Ovary (tissue), 9 donors: ENCODE results near the gene MID1. TPM values are rescaled to one million over a fixed set of nuclear protein-coding genes. Genes with fewer than 3 reads are reported as not detected.

Experiments used
- DNase-seq, 5 donors: peaks; one replicate each; pipeline ENCODE4 v3.0.0-alpha.2; 2019 to 2020
- H3K27ac ChIP-seq, 2 donors: fragments of 200-600 bp; one replicate each; pipeline versions ENCODE4 v1.5.1 to v1.8.0; 2019 to 2022
- H3K27me3 ChIP-seq: fragments of 200-600 bp; one replicate; pipeline ENCODE4 v1.8.0; 2022
- H3K36me3 ChIP-seq: fragments of 200-600 bp; sonication (generic); one replicate; pipeline ENCODE4 v1.5.1; 2019
- H3K4me1 ChIP-seq: one replicate; pipeline ENCODE4 v1.8.1; 2013; ENCODE audit warnings: mild to moderate bottlenecking, moderate library complexity; ENCODE audit not compliant: insufficient read depth
- H3K4me3 ChIP-seq: fragments of 200-600 bp; sonication (generic); one replicate; pipeline ENCODE4 v1.5.1; 2017
- H3K9me3 ChIP-seq, 2 donors: fragments of 200-600 bp in 1 of 2; sonication (generic) in 1 of 2; one replicate each; pipeline versions ENCODE4 v1.5.1 to v1.8.1; 2013 to 2019; ENCODE audit warnings: mild to moderate bottlenecking in 1 of 2, moderate library complexity in 1 of 2
- CTCF ChIP-seq, 3 donors: fragments of 450-650 bp in 2 of 3; fragments of 200-600 bp in 1 of 3; IDR thresholded peaks; one replicate each; pipeline versions ENCODE4 v1.5.1 to v1.8.0; 2016 to 2022; ENCODE audit warnings: antibody characterized with exemption in 3 of 3, mild to moderate bottlenecking in 1 of 3
- EP300 ChIP-seq: sonication (generic); formaldehyde crosslinking; IDR thresholded peaks from one replicate; pipeline ENCODE4 v1.6.1; 2017; ENCODE audit warnings: antibody characterized with exemption
- POLR2A ChIP-seq: fragments of 450-650 bp; IDR thresholded peaks from one replicate; pipeline ENCODE4 v1.6.1; 2017; ENCODE audit warnings: antibody characterized with exemption, mild to moderate bottlenecking, moderate library complexity
- WGBS, 3 donors: extraction: QIAGEN DNeasy Blood & Tissue Kit in 1 of 3; methylation state at CpG; one replicate each; pipeline versions ENCODE4 v1.1.5 to v1.1.7; 2013 to 2017; 5-methylcytosine and 5-hydroxymethylcytosine counted together
- intact Hi-C, 4 donors: fragments of 100-400 bp; cut with DNase I; formaldehyde crosslinking; loops; one replicate each; pipeline versions ENCODE4 v1.11.0 to v1.15.1; 2022 to 2023
- polyA plus RNA-seq, 2 donors: library from polyadenylated mRNA; stranded (reverse); fragments of 200-250 nt in 1 of 2; fragments of 350-450 nt in 1 of 2; fragmentation: Illumina TruSeq in 1 of 2; extraction: RNeasy Lipid Tissue Mini Kit (QIAGEN cat#74804) in 1 of 2; gene quantifications; one replicate each; pipeline ENCODE4 v1.2.3, GENCODE V29; 2013 to 2014
- total RNA-seq, 7 donors: library from RNA; depleted of rRNA in 2 of 7; stranded (reverse); fragments of >200 nt in 2 of 7; fragmentation: NEBNext Ultra II Directional in 3 of 7; extraction: Animal tissue kit (Norgen Biotek cat#: 25700) in 3 of 7; gene quantifications; one replicate each; pipeline versions ENCODE4 v1.1.0 to v1.2.4, GENCODE V29; 2016 to 2023
- donor health status: DM: no; HTN: no; CAD: no; lungs with moderate emphysema.
- donor health status: DM: no; HTN: no; CAD: no.
- donor health status: Bipolar disorder and iron deficiency.
- donor health status: DM: yes; HTN: yes; CAD: no.
- donor health status: DM: no; HTN: no; CAD: no.
- donor health status: DM: yes; HTN: yes; CAD: no.

Gene MID1
- total and polyA plus RNA-seq, 9 donors: 4.0 to 25.7 (median 17.0) TPM

GRCh38 chrX:10525381-10526120 lies 94.8 kb downstream of the MID1 start:
- no peaks in the 10 kb centered on the region for H3K27me3 ChIP-seq
- H3K9me3 ChIP-seq: no peaks in the 10 kb centered on the region
- H3K4me1 ChIP-seq: no peaks in the 10 kb centered on the region
- intact Hi-C loops: no loop called here
- TF ChIP-seq CTCF (IDR thresholded peaks at IDR 0.05) (no peak), POLR2A (no peak), EP300 (no peak)
- no peak overlapping the region for H3K27ac ChIP-seq
- no peak for DNase-seq
- 53 to 58% (median 57%) methylated on average over 6 of the region's 6 CpGs for WGBS, 3 donors
- no peak overlapping the region for H3K4me3 ChIP-seq
- no peaks in the 10 kb centered on the region for H3K36me3 ChIP-seq

GRCh38 chrX:10524578-10524977 lies 95.8 kb downstream of the MID1 start:
- Histone ChIP-seq H3K36me3 (no peaks in the 10 kb centered on the region), H3K27me3 (no peaks in the 10 kb centered on the region), H3K4me1 (no peaks in the 10 kb centered on the region), H3K9me3 (no peaks in the 10 kb centered on the region), H3K4me3 (no peak overlapping the region), H3K27ac (no peak overlapping the region)
- intact Hi-C loops: no loop called here
- DNase-seq: no peak
- WGBS, 3 donors: 53 to 68% (median 56%) methylated on average over 1 of the region's 1 CpG
- no peak for TF ChIP-seq CTCF (IDR thresholded peaks at IDR 0.05)

GRCh38 chrX:10519761-10520160 lies 100.6 kb downstream of the MID1 start:
- no peak overlapping the region for H3K4me3 ChIP-seq
- no peaks in the 10 kb centered on the region for H3K27me3 ChIP-seq
- H3K4me1 ChIP-seq: peaks cover 3% of the 10 kb centered on the region
- H3K27ac ChIP-seq: no peak overlapping the region
- DNase-seq: no peak
- TF ChIP-seq POLR2A: no peak
- no peak for TF ChIP-seq CTCF (IDR thresholded peaks at IDR 0.05)
- no peak for TF ChIP-seq EP300
- intact Hi-C loops: no loop called here
- H3K36me3 ChIP-seq: no peaks in the 10 kb centered on the region
- no peaks in the 10 kb centered on the region for H3K9me3 ChIP-seq

- Histone ChIP-seq H3K4me3 (no peak overlapping the region), H3K4me1 (peaks cover 3% of the 10 kb centered on the region), H3K36me3 (no peaks in the 10 kb centered on the region), H3K27ac (no peak overlapping the region), H3K27me3 (no peaks in the 10 kb centered on the region), H3K9me3 (no peaks in the 10 kb centered on the region)
- intact Hi-C loops: no loop called here
- TF ChIP-seq EP300 (no peak), CTCF (IDR thresholded peaks at IDR 0.05) (no peak), POLR2A (no peak)
- no peak for DNase-seq
Observed at GRCh38 chrX:10519278-10519677, 101.1 kb downstream of the MID1 start.
